GM23338 (cell line): ENCODE results near the gene F12. TPM values are rescaled to one million over a fixed set of nuclear protein-coding genes. Genes with fewer than 3 reads are reported as not detected.

Source experiments
- ATAC-seq: fragments of 200-7000 bp; cut with Tn5 transposase; 3 replicates; pipeline ENCODE4 v1.9.1; 2020
- DNase-seq: peaks from one replicate; pipeline ENCODE4 v3.0.0-alpha.2; 2015; ENCODE audit warnings: low spot score
- H2AFZ ChIP-seq: fragments of 200-600 bp; sonication (generic); 2 replicates; pipeline ENCODE4 v1.8.0; 2016; ENCODE audit warnings: antibody characterized with exemption, mild to moderate bottlenecking, moderate library complexity
- H3F3A ChIP-seq: fragments of 200-600 bp; sonication (generic); replicated peaks from 2 replicates; pipeline ENCODE4 v1.8.0; 2017; ENCODE audit warnings: antibody characterized with exemption, mixed run types, low read depth
- H3K27ac ChIP-seq: fragments of 200-600 bp; sonication (generic); 2 replicates; pipeline ENCODE4 v1.6.1; 2016; ENCODE audit warnings: low read depth
- H3K27me3 ChIP-seq: fragments of 200-600 bp; sonication (generic); 2 replicates; pipeline ENCODE4 v1.8.0; 2016; ENCODE audit warnings: mild to moderate bottlenecking, mixed run types, moderate library complexity; ENCODE audit not compliant: insufficient read depth
- H3K36me3 ChIP-seq: fragments of 200-600 bp; sonication (generic); 2 replicates; pipeline ENCODE4 v1.8.0; 2016; ENCODE audit warnings: mild to moderate bottlenecking; ENCODE audit not compliant: insufficient read depth
- H3K4me1 ChIP-seq: fragments of 200-600 bp; sonication (generic); 2 replicates; pipeline ENCODE4 v1.8.0; 2016; ENCODE audit warnings: mild to moderate bottlenecking, moderate library complexity; ENCODE audit not compliant: insufficient read depth
- H3K4me2 ChIP-seq: fragments of 200-600 bp; sonication (generic); 2 replicates; pipeline ENCODE4 v1.7.1; 2017; ENCODE audit warnings: mixed run types
- H3K4me3 ChIP-seq: fragments of 200-600 bp; sonication (generic); 2 replicates; pipeline ENCODE4 v1.6.1; 2016; ENCODE audit warnings: mixed run types
- H3K79me2 ChIP-seq: fragments of 200-600 bp; sonication (generic); replicated peaks from 2 replicates; pipeline ENCODE4 v1.8.0; 2017; ENCODE audit warnings: mild to moderate bottlenecking; ENCODE audit not compliant: insufficient read depth
- H3K9me2 ChIP-seq: fragments of 200-600 bp; sonication (generic); 2 replicates; pipeline ENCODE4 v1.8.0; 2017; ENCODE audit not compliant: insufficient read depth
- H4K20me1 ChIP-seq: fragments of 200-600 bp; sonication (generic); replicated peaks from 2 replicates; pipeline ENCODE4 v1.8.0; 2017; ENCODE audit warnings: mild to moderate bottlenecking; ENCODE audit not compliant: insufficient read depth
- H3K27ac Mint-ChIP-seq: 2 replicates; pipeline ENCODE4 v1.8.0; 2020; ENCODE audit warnings: inconsistent platforms, mild to moderate bottlenecking, moderate library complexity, mixed read lengths
- H3K27me3 Mint-ChIP-seq: 3 replicates; pipeline ENCODE4 v1.8.0; 2022; ENCODE audit warnings: low read depth, mild to moderate bottlenecking, moderate library complexity, mixed read lengths, inconsistent platforms; ENCODE audit not compliant: insufficient read depth, poor library complexity
- H3K36me3 Mint-ChIP-seq: 3 replicates; pipeline ENCODE4 v1.8.0; 2021; ENCODE audit warnings: low read depth, mild to moderate bottlenecking, inconsistent platforms, moderate library complexity, mixed read lengths
- H3K4me1 Mint-ChIP-seq: 3 replicates; pipeline ENCODE4 v1.8.0; 2020; ENCODE audit warnings: mild to moderate bottlenecking, inconsistent platforms, mixed read lengths
- H3K4me3 Mint-ChIP-seq: 3 replicates; pipeline ENCODE4 v1.8.0; 2021; ENCODE audit warnings: moderate library complexity, mild to moderate bottlenecking, inconsistent platforms, mixed read lengths
- H3K9me3 Mint-ChIP-seq: 3 replicates; pipeline ENCODE4 v1.8.0; 2020; ENCODE audit warnings: moderate library complexity, mild to moderate bottlenecking, inconsistent platforms, mixed read lengths
- CREB1 ChIP-seq: fragments of 250-450 bp; sonication (Bioruptor Pico); IDR thresholded peaks from 2 replicates; pipeline ENCODE4 v1.5.0; 2020; ENCODE audit warnings: low read depth, mild to moderate bottlenecking, moderate library complexity
- CTCF ChIP-seq, 2 experiments: fragments of 200-600 bp in 1 of 2; sonication (generic) in 1 of 2; conservative IDR thresholded peaks; 2 replicates each; pipeline versions ENCODE4 v1.5.1 to v1.6.1; 2016 to 2017; ENCODE audit warnings: antibody characterized with exemption in 2 of 2, low read depth in 2 of 2, mild to moderate bottlenecking in 2 of 2, moderate library complexity in 1 of 2
- ETS1 ChIP-seq: IDR thresholded peaks from 2 replicates; pipeline ENCODE4 v1.6.1; 2016; ENCODE audit warnings: antibody characterized with exemption
- EZH2 ChIP-seq: fragments of 200-600 bp; sonication (generic); IDR thresholded peaks from one replicate; pipeline ENCODE4 v1.8.0; 2017; ENCODE audit warnings: antibody characterized with exemption, mild to moderate bottlenecking, low read depth; ENCODE audit not compliant: unreplicated experiment
- EZH2phosphoT487 ChIP-seq: fragments of 200-600 bp; sonication (generic); IDR thresholded peaks from one replicate; pipeline ENCODE4 v1.8.1; 2018; ENCODE audit warnings: antibody characterized with exemption; ENCODE audit not compliant: unreplicated experiment
- JUNB ChIP-seq: IDR thresholded peaks from one replicate; pipeline ENCODE4 v1.6.1; 2016; ENCODE audit warnings: antibody characterized with exemption; ENCODE audit not compliant: unreplicated experiment
- NANOG ChIP-seq: IDR thresholded peaks from 2 replicates; pipeline ENCODE4 v1.6.1; 2016; ENCODE audit warnings: antibody characterized with exemption, borderline replicate concordance
- POLR2AphosphoS5 ChIP-seq: IDR thresholded peaks from 2 replicates; pipeline ENCODE4 v1.6.1; 2016; ENCODE audit warnings: antibody characterized with exemption, low read depth
- REST ChIP-seq: IDR thresholded peaks from one replicate; pipeline ENCODE4 v1.6.1; 2018; ENCODE audit warnings: antibody characterized with exemption; ENCODE audit not compliant: unreplicated experiment
- STAT1 ChIP-seq: IDR thresholded peaks from one replicate; pipeline ENCODE4 v1.6.1; 2016; ENCODE audit warnings: antibody characterized with exemption; ENCODE audit not compliant: unreplicated experiment
- ZNF114 ChIP-seq: fragments of 250-450 bp; sonication (Bioruptor Pico); IDR thresholded peaks from 2 replicates; pipeline ENCODE4 v1.5.0; 2020; ENCODE audit warnings: mild to moderate bottlenecking, moderate library complexity
- ZNF331 ChIP-seq: fragments of 250-450 bp; sonication (Bioruptor Pico); IDR thresholded peaks from 2 replicates; pipeline ENCODE4 v1.5.0; 2020; ENCODE audit warnings: low read depth, mild to moderate bottlenecking, moderate library complexity
- ZNF462 ChIP-seq: fragments of 250-450 bp; sonication (Bioruptor Pico); IDR thresholded peaks from 2 replicates; pipeline ENCODE4 v1.5.0; 2020; ENCODE audit warnings: mild to moderate bottlenecking, moderate library complexity
- polyA plus RNA-seq: library from polyadenylated mRNA; unstranded; fragments of >200 nt; fragmentation: Nextera tagmentation; extraction: Ambion mirVana; gene quantifications from 2 replicates; pipeline ENCODE4 v1.2.1, GENCODE V29; 2016
- total RNA-seq: library from RNA; depleted of rRNA; stranded (reverse); fragments of >200 nt; shearing (Covaris generic); gene quantifications from 2 replicates; pipeline ENCODE4 v1.2.3, GENCODE V29; 2014

Gene F12
- total and polyA plus RNA-seq, 2 experiments from 2014 or later, result 2.9 to 8.0 TPM

- Mint-ChIP-seq H3K27ac (no peak overlapping the region), H3K9me3 (no peaks in the 10 kb centered on the region; the same call in 2 of the 3 replicates), H3K4me1 (peaks cover 37% of the 10 kb centered on the region), H3K27me3 (peaks cover 26% of the 10 kb centered on the region), H3K4me3 (peak overlapping the region; percentile 76), H3K36me3 (peaks cover 4% of the 10 kb centered on the region; the same call in 2 of the 3 replicates)
- peaks cover 18% of the 10 kb centered on the region for H3K27me3 ChIP-seq
- no peaks in the 10 kb centered on the region for H4K20me1 ChIP-seq
- no peaks in the 10 kb centered on the region for H3K79me2 ChIP-seq
- H3K9me2 ChIP-seq, result no peaks in the 10 kb centered on the region
- no peak overlapping the region for H3K27ac ChIP-seq
- no peak for TF ChIP-seq ZNF462 (CRISPR knock-in tag)
- TF ChIP-seq ETS1, result no peak
- TF ChIP-seq ZNF331 (CRISPR knock-in tag), result no peak
- no peak for TF ChIP-seq STAT1
- no peak for TF ChIP-seq JUNB
- no peak for TF ChIP-seq EZH2phosphoT487
- no peak for TF ChIP-seq POLR2AphosphoS5
- no peak for TF ChIP-seq CREB1 (CRISPR knock-in tag)
- no peak for TF ChIP-seq EZH2
- TF ChIP-seq ZNF114 (CRISPR knock-in tag), result no peak
- TF ChIP-seq REST, result no peak
- no peak for TF ChIP-seq CTCF (conservative IDR thresholded peaks at IDR 0.05; ENCODE audit: low read depth in 2 of 2)
- no peak for TF ChIP-seq NANOG
- peak overlapping the region; percentile 95; the same call in 1 of the 2 replicates for H2AFZ ChIP-seq
- no peak for DNase-seq
- peaks cover 41% of the 10 kb centered on the region for H3K4me1 ChIP-seq
- H3K36me3 ChIP-seq, result no peaks in the 10 kb centered on the region
- ATAC-seq, result no peak
- peak overlapping the region; percentile 88 for H3K4me2 ChIP-seq
- peaks cover 23% of the 10 kb centered on the region; the same call in 1 of the 2 replicates for H3F3A ChIP-seq
- peak overlapping the region; percentile 71 for H3K4me3 ChIP-seq
Observed at GRCh38 chr5:177363565-177363964, 45.8 kb downstream of the F12 start.
